HepG2 (cell line): ENCODE measurements around the gene PHF10. TPM values are rescaled to one million over a fixed set of nuclear protein-coding genes. Genes with fewer than 3 reads are reported as not detected.

Experiments used
- ATAC-seq: fragments of 200-7000 bp; cut with Tn5 transposase; 3 replicates; pipeline ENCODE4 v1.9.1; 2020; ENCODE audit warnings: mild to moderate bottlenecking, moderate library complexity
- BruUV-seq: library from RNA; stranded (reverse); fragments of 400-500 nt; replicated peaks from 2 replicates; lab custom pipeline; 2021; lab: Mats Ljungman, UMichigan
- CTCF ChIA-PET: fragments of 300-600 bp; formaldehyde crosslinking; extraction: SDS; loops from one replicate; lab custom pipeline; 2021; ENCODE audit warnings: low total read pairs, inconsistent platforms, low intra/inter-chr PET ratio; lab: Yijun Ruan, JAX
- POLR2A ChIA-PET: fragments of 350-600 bp; sonication (Branson Sonifier 250); formaldehyde crosslinking; loops from one replicate; lab custom pipeline; 2020; ENCODE audit warnings: antibody characterized with exemption, inconsistent platforms; lab: Yijun Ruan, JAX
- DNase-seq: peaks from one replicate; pipeline ENCODE4 v3.0.0-alpha.2; 2015; ENCODE audit warnings: low spot score
- FAIRE-seq: peaks from 3 replicates; lab custom pipeline; 2011; peaks lifted over from hg19 to GRCh38; lab: Jason Lieb, UNC
- H2AFZ ChIP-seq: one replicate; pipeline ENCODE4 v1.6.1; 2011; ENCODE audit warnings: low read length, inconsistent platforms
- H3K27ac ChIP-seq: fragments of 300-600 bp; 3 replicates; pipeline ENCODE4 v1.8.0; 2011; ENCODE audit warnings: mixed run types, mild to moderate bottlenecking, mixed read lengths, low read length, inconsistent platforms; ENCODE audit not compliant: insufficient read depth; ENCODE audit errors: extremely low read length
- H3K27me3 ChIP-seq, 2 experiments: fragments of 200-600 bp in 1 of 2; 2 replicates in 1 of 2; 3 replicates in 1 of 2; pipeline versions ENCODE4 v1.6.0 to v1.8.0; 2011; ENCODE audit warnings: low read length in 2 of 2, mild to moderate bottlenecking in 2 of 2, moderate library complexity in 2 of 2, inconsistent platforms in 1 of 2; ENCODE audit not compliant: insufficient read depth in 2 of 2, control insufficient read depth in 1 of 2
- H3K36me3 ChIP-seq, 2 experiments: fragments of 200-600 bp in 1 of 2; replicated peaks in 1 of 2; 2 replicates in 1 of 2; 3 replicates in 1 of 2; pipeline versions ENCODE4 v1.5.1 to v1.8.0; 2011; ENCODE audit warnings: low read length in 2 of 2, inconsistent platforms in 1 of 2; ENCODE audit not compliant: insufficient read depth in 2 of 2, control insufficient read depth in 1 of 2
- H3K4me1 ChIP-seq: 2 replicates; pipeline ENCODE4 v1.5.1; 2012; ENCODE audit warnings: low read length, inconsistent platforms; ENCODE audit not compliant: insufficient read depth
- H3K4me2 ChIP-seq: 2 replicates; pipeline ENCODE4 v1.6.0; 2011; ENCODE audit warnings: low read depth, low read length, inconsistent platforms
- H3K4me3 ChIP-seq, 3 experiments: fragments of 200-600 bp in 1 of 3; sonication (generic), shearing (Covaris generic) in 1 of 3; replicated peaks in 1 of 3; 2 replicates each; pipeline ENCODE4 v1.5.1; 2011 to 2016; ENCODE audit warnings: low read length in 3 of 3, inconsistent platforms in 2 of 3, low read depth in 2 of 3, mild to moderate bottlenecking in 2 of 3, control low read depth in 1 of 3, mixed read lengths in 1 of 3; ENCODE audit not compliant: insufficient read depth in 1 of 3
- H3K79me2 ChIP-seq: one replicate; pipeline ENCODE4 v1.6.1; 2011; ENCODE audit warnings: low read length, inconsistent platforms; ENCODE audit not compliant: insufficient read depth
- H3K9ac ChIP-seq: 2 replicates; pipeline ENCODE4 v1.6.0; 2011; ENCODE audit warnings: mild to moderate bottlenecking, low read depth, low read length, inconsistent platforms; ENCODE audit not compliant: insufficient read depth
- H3K9me3 ChIP-seq: 2 replicates; pipeline ENCODE4 v1.5.1; 2012; ENCODE audit warnings: mild to moderate bottlenecking, low read length
- H4K20me1 ChIP-seq: 2 replicates; pipeline ENCODE4 v1.6.0; 2011; ENCODE audit warnings: inconsistent platforms, mild to moderate bottlenecking, low read length, moderate library complexity; ENCODE audit not compliant: insufficient read depth
- CCDC6 ChIP-seq: sonication (generic); formaldehyde crosslinking; IDR thresholded peaks from 2 replicates; pipeline ENCODE4 v1.8.1; 2022; ENCODE audit warnings: mild to moderate bottlenecking, missing genetic modification reagents, moderate library complexity
- HNF1B ChIP-seq: sonication (generic); formaldehyde crosslinking; IDR thresholded peaks from 2 replicates; pipeline ENCODE4 v1.5.1; 2020; ENCODE audit warnings: mild to moderate bottlenecking, moderate library complexity, missing genetic modification reagents
- IRF2 ChIP-seq: IDR thresholded peaks from 2 replicates; pipeline ENCODE4 v1.6.1; 2018; ENCODE audit warnings: missing genetic modification reagents, missing compliant biosample characterization
- KDM4B ChIP-seq: sonication (generic); formaldehyde crosslinking; IDR thresholded peaks from 2 replicates; pipeline ENCODE4 v1.4.0; 2020; ENCODE audit warnings: missing genetic modification reagents
- NFATC3 ChIP-seq: sonication (generic); formaldehyde crosslinking; IDR thresholded peaks from 2 replicates; pipeline ENCODE4 v1.5.1; 2020; ENCODE audit warnings: mild to moderate bottlenecking, missing genetic modification reagents
- PRMT3 ChIP-seq: sonication (generic); formaldehyde crosslinking; IDR thresholded peaks from 2 replicates; pipeline ENCODE4 v1.8.1; 2022; ENCODE audit warnings: low read depth, mild to moderate bottlenecking, moderate library complexity, missing genetic modification reagents, borderline replicate concordance
- RAD21 ChIP-seq: fragments of 450-650 bp; formaldehyde crosslinking; IDR thresholded peaks from 2 replicates; pipeline ENCODE4 v1.5.0; 2020; ENCODE audit warnings: mild to moderate bottlenecking
- TBP ChIP-seq: sonication (generic); formaldehyde crosslinking; IDR thresholded peaks from 2 replicates; pipeline ENCODE4 v1.5.0; 2020; ENCODE audit warnings: missing genetic modification reagents
- TRAFD1 ChIP-seq: sonication (generic); formaldehyde crosslinking; IDR thresholded peaks from 2 replicates; pipeline ENCODE4 v1.5.1; 2020; ENCODE audit warnings: missing genetic modification reagents, mild to moderate bottlenecking, borderline replicate concordance
- TRIM22 ChIP-seq: fragments of 450-650 bp; IDR thresholded peaks from 2 replicates; pipeline ENCODE4 v1.6.1; 2017
- XRCC5 ChIP-seq: fragments of 200-400 bp; formaldehyde crosslinking; optimal IDR thresholded peaks from 2 replicates; pipeline ENCODE3; 2017; ENCODE audit warnings: mild to moderate bottlenecking, low read length
- ZFYVE20 ChIP-seq: sonication (generic); formaldehyde crosslinking; IDR thresholded peaks from 2 replicates; pipeline ENCODE4 v1.8.0; 2023; ENCODE audit warnings: low read depth, mild to moderate bottlenecking, moderate library complexity, missing genetic modification reagents, borderline replicate concordance
- ZNF24 ChIP-seq: fragments of 450-650 bp; IDR thresholded peaks from 2 replicates; pipeline ENCODE4 v1.6.1; 2017; ENCODE audit warnings: antibody characterized with exemption, mild to moderate bottlenecking
- ZNF329 ChIP-seq: sonication (generic); formaldehyde crosslinking; IDR thresholded peaks from 2 replicates; pipeline ENCODE4 v1.9.0; 2021; ENCODE audit warnings: low read depth, mild to moderate bottlenecking, missing genetic modification reagents
- ZNF44 ChIP-seq: sonication (generic); formaldehyde crosslinking; IDR thresholded peaks from 2 replicates; pipeline ENCODE4 v1.5.1; 2020; ENCODE audit warnings: mild to moderate bottlenecking, missing genetic modification reagents
- WGBS: methylation state at CpG from one replicate; pipeline ENCODE4 v1.1.6; 2017; ENCODE audit warnings: low lambda C conversion rate; 5-methylcytosine and 5-hydroxymethylcytosine counted together
- in situ Hi-C: cut with HindIII; loops from 2 replicates; pipeline ENCODE4 v1.10.0; 2017; ENCODE audit warnings: low pct_unique_long_range_greater_than_20kb; ENCODE audit not compliant: extremely low pct_ligation_motif_present
- intact Hi-C: fragments of 100-400 bp; cut with micrococcal nuclease; formaldehyde crosslinking; loops from one replicate; pipeline ENCODE4 v1.10.0; 2022; ENCODE audit not compliant: unreplicated experiment
- polyA plus RNA-seq, 8 experiments: library from polyadenylated mRNA; depleted of rRNA in 3 of 8; stranded (reverse) in 7 of 8; unstranded in 1 of 8; fragments of >200 nt; fragmentation: Illumina TruSeq in 4 of 8; extraction: Trizol in 4 of 8; gene quantifications; 2 replicates each; pipeline versions ENCODE4 v1.2.1 to v1.2.3, GENCODE V29; 2011 to 2016; ENCODE audit warnings: low read depth in 4 of 8, missing spikeins in 1 of 8, mixed read lengths in 1 of 8; ENCODE audit not compliant: insufficient read depth in 1 of 8
- total RNA-seq, 5 experiments: library from RNA; depleted of rRNA; stranded (reverse); fragments of >200 nt; fragmentation: Illumina TruSeq; extraction: Trizol; gene quantifications; 2 replicates each; pipeline ENCODE4 v1.2.3, GENCODE V29; 2016; ENCODE audit warnings: low read depth in 1 of 5
- TF ChIP-seq, protein P1 (sequence below): sonication (generic); formaldehyde crosslinking; IDR thresholded peaks from 2 replicates; pipeline ENCODE4 v1.5.1; 2020; ENCODE audit warnings: mild to moderate bottlenecking, missing genetic modification reagents, borderline replicate concordance

PHF10 gene
- total and polyA plus RNA-seq, 2 of the 13 experiments (the other 11 are each of a cell fraction or from before 2014, with no cell fraction given): 42.1 to 84.1 TPM

DNA sequence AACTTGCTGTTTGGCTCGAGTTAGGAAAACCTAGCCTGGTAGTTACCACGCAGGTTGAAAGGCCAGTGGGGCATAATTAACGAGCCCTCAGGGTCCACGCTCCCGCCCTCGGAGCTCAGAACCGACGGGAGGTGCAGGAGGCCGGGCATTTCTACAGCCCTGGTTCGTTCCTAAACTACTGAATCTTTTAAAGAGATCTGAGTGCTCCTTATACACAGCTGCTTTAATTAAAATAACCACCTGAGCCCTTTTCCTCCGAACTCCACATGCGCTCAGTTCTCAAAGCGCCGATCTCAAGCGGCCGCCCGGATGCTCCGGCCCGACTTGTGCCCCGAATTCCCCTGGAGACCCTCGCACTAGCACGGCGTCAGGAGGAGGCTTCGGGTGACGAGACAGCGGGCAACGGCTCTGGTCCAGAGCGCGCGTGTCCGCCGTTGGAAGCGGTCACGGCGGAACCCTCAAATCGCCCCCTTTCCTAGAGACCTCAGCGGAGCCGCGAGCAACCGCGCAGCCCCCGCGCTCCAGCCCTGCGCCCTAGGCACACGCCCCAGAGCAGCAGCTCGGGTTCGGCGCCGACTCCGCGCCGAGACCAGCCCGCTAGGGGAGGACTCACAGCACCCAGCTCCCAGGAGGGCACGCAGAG lies 22.9 kb downstream of the PHF10 start:
- H3K27me3 ChIP-seq: no peaks in the 10 kb centered on the region; a peak in 1 of 5 replicates
- H3K79me2 ChIP-seq: peaks cover 57% of the 10 kb centered on the region
- DNase-seq (no peak), ATAC-seq (peak; percentile 67), FAIRE-seq (no peak)
- intact Hi-C loops (loop anchor here (5.0 to 10.0 kb wide), 3 partner anchors 606 to 851 kb away; partner anchors contain the start of genes FAM120B, PSMB1 and TBP), in situ Hi-C loops (no loop called here)
- ChIA-PET CTCF (no interaction called here), POLR2A (interaction anchor here (0.7 to 7.6 kb wide), 15 partner anchors 8 to 852 kb away, joined by 3 to 81 read pairs (median 8); partner anchors contain the start of genes DYNLT2, ERMARD, PHF10 and PSMB1)
- TSS peak; percentile 75 for BruUV-seq
- H3K9ac ChIP-seq: peak overlapping the region; percentile 99
- no peaks in the 10 kb centered on the region for H3K9me3 ChIP-seq
- peak overlapping the region; percentile 82 to 98 (median 87) for H3K4me3 ChIP-seq
- no peak overlapping the region for H2AFZ ChIP-seq
- WGBS: 1% methylated on average over 37 of the region's 54 CpGs
- peaks cover 1 to 9% of the 10 kb centered on the region in 2 experiments; a peak in 3 of 5 replicates for H3K36me3 ChIP-seq
- peak overlapping the region; percentile 74 for H3K4me2 ChIP-seq
- peaks cover 45% of the 10 kb centered on the region for H3K4me1 ChIP-seq
- peak overlapping the region; percentile 93 for H3K27ac ChIP-seq
- H4K20me1 ChIP-seq: peaks cover 24% of the 10 kb centered on the region
- no peak for TF ChIP-seq TBP (CRISPR knock-in tag)
- 0 out of 2 replicates have a peak, but pooled peaks have one; percentile 3 for TF ChIP-seq RAD21
- TF ChIP-seq NFATC3: peak; percentile 96; the same call in 1 of the 2 replicates
- TF ChIP-seq XRCC5: peak; percentile 2
- peak; percentile 87; the same call in 1 of the 2 replicates for TF ChIP-seq CCDC6
- TF ChIP-seq KDM4B (CRISPR knock-in tag): no peak
- TF ChIP-seq ZFYVE20 (CRISPR knock-in tag): no peak
- no peak for TF ChIP-seq IRF2 (CRISPR knock-in tag)
- peak; percentile 88; the same call in 1 of the 2 replicates for TF ChIP-seq ZNF44 (CRISPR knock-in tag)
- no peak for TF ChIP-seq TRIM22
- TF ChIP-seq ZNF24: no peak
- no peak for TF ChIP-seq TRAFD1 (CRISPR knock-in tag)
- TF ChIP-seq ZNF329 (CRISPR knock-in tag): peak; percentile 35; the same call in 1 of the 2 replicates
- TF ChIP-seq HNF1B (CRISPR knock-in tag): no peak
- TF ChIP-seq, protein P1, sequence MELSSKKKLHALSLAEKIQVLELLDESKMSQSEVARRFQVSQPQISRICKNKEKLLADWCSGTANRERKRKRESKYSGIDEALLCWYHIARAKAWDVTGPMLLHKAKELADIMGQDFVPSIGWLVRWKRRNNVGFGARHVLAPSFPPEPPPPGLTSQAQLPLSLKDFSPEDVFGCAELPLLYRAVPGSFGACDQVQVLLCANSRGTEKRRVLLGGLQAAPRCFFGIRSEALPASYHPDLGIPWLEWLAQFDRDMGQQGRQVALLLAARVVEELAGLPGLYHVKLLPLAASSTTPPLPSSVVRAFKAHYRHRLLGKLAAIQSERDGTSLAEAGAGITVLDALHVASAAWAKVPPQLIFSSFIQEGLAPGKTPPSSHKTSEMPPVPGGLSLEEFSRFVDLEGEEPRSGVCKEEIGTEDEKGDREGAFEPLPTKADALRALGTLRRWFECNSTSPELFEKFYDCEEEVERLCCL: no peak
- peak; percentile 42; the same call in 1 of the 2 replicates for TF ChIP-seq PRMT3
